Measurements from ENCODE around the gene EPAS1. TPM values are rescaled to one million over a fixed set of nuclear protein-coding genes. Genes with fewer than 3 reads are reported as not detected.

The EPAS1 gene
- total and polyA plus RNA-seq, 2 of the 8 experiments (the other 6 are each of a cell fraction or from before 2014, with no cell fraction given): 2.0 to 4.9 TPM

DNA sequence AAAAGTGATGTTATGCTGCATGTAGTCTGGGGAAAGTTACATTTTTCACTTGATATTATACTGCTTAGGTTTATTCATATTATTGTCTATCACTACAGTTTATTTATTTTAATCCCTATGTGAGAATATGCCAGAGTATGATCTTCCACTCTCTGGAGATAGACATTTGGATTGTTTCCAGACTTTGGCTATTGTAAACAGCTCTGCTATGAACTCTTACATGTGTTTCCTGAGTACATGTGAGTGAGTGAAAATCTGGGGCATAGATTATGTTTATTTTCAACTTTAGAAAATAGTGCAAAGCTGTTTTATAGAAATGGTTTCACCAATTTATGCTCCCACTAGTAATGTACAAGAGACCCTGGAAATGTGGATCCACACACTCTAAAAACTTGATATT is 49.0 kb upstream of the EPAS1 start:
- Histone ChIP-seq H3K4ac (replicated peaks; ENCODE audit: insufficient read length, low read depth, low read length) (no peak overlapping the region), H4K91ac (replicated peaks; ENCODE audit: insufficient read length, low read length) (no peak overlapping the region), H3K18ac (ENCODE audit: extremely low read depth, low read length) (no peak overlapping the region), H2BK120ac (replicated peaks; ENCODE audit: low read depth, low read length) (no peak overlapping the region), H3K27me3 (replicated peaks in 1 of 4; ENCODE audit: control insufficient read depth in 3 of 4, extremely low read depth in 1 of 4, insufficient read depth in 3 of 4, low read length in 3 of 4) (no peaks in the 10 kb centered on the region), H3K36me3 (ENCODE audit: control insufficient read depth in 2 of 4, insufficient read depth in 4 of 4, low read length in 3 of 4) (no peaks in the 10 kb centered on the region), H3K4me2 (ENCODE audit: insufficient read depth in 1 of 2, low read depth in 2 of 2, low read length in 2 of 2) (no peak overlapping the region), H3K9me3 (ENCODE audit: insufficient read depth in 2 of 2, low read depth in 1 of 2, low read length in 1 of 2) (no peaks in the 10 kb centered on the region), H3K79me2 (ENCODE audit: control insufficient read depth in 1 of 2, insufficient read depth in 2 of 2, low read length in 2 of 2) (no peaks in the 10 kb centered on the region), H3K14ac (ENCODE audit: insufficient read length) (no peak overlapping the region), H3K79me1 (ENCODE audit: low read depth, low read length) (no peaks in the 10 kb centered on the region), H3K23ac (ENCODE audit: insufficient read length) (no peak overlapping the region), H4K20me1 (replicated peaks in 1 of 2; ENCODE audit: control insufficient read depth in 1 of 2, insufficient read depth in 2 of 2, low read length in 2 of 2) (no peaks in the 10 kb centered on the region), H2AK5ac (ENCODE audit: low read depth, low read length) (no peak overlapping the region), H4K8ac (ENCODE audit: extremely low read depth, insufficient read depth, low read length) (no peak overlapping the region), H2BK5ac (ENCODE audit: low read depth, low read length) (no peak overlapping the region), H3K4me1 (replicated peaks in 1 of 4; ENCODE audit: control insufficient read depth in 3 of 4, insufficient read depth in 4 of 4, low read length in 3 of 4) (no peaks in the 10 kb centered on the region), H4K5ac (ENCODE audit: insufficient read length, low read depth, low read length) (no peak overlapping the region), H2BK15ac (ENCODE audit: low read length) (no peak overlapping the region), H3K23me2 (ENCODE audit: low read depth, low read length) (no peaks in the 10 kb centered on the region), H2BK20ac (ENCODE audit: low read length) (no peak overlapping the region), H3K27ac (ENCODE audit: low read depth, low read length) (no peak overlapping the region), H3K4me3 (ENCODE audit: extremely low read depth in 1 of 4, insufficient read depth in 2 of 4, low read depth in 3 of 4, low read length in 4 of 4) (no peak overlapping the region), H2AFZ (ENCODE audit: low read length) (no peak overlapping the region), H3K9ac (replicated peaks in 1 of 4; ENCODE audit: extremely low read depth in 1 of 4, low read depth in 3 of 4, low read length in 3 of 4) (no peak overlapping the region), H2BK12ac (ENCODE audit: low read depth, low read length) (no peak overlapping the region), H3K56ac (replicated peaks; ENCODE audit: insufficient read length, low read depth, low read length) (no peak overlapping the region)
- no peak for TF ChIP-seq POLR2AphosphoS5 (IDR thresholded peaks at IDR 0.05; ENCODE audit: low read depth, low read length)
- no peak for TF ChIP-seq JUND (IDR thresholded peaks at IDR 0.05; ENCODE audit: low read length)
- no peak for TF ChIP-seq GTF2F1 (IDR thresholded peaks at IDR 0.05; ENCODE audit: borderline replicate concordance, low read depth, low read length)
- TF ChIP-seq SP4 (IDR thresholded peaks at IDR 0.05; ENCODE audit: low read length): no peak
- no peak for TF ChIP-seq RBBP5 (IDR thresholded peaks at IDR 0.05; ENCODE audit: borderline replicate concordance, low read depth, low read length)
- no peak for TF ChIP-seq RFX5 (IDR thresholded peaks at IDR 0.05; ENCODE audit: borderline replicate concordance, low read depth, low read length)
- TF ChIP-seq TEAD4 (IDR thresholded peaks at IDR 0.05; ENCODE audit: low read depth, low read length): no peak
- no peak for TF ChIP-seq CBX5 (IDR thresholded peaks at IDR 0.05; ENCODE audit: low read depth, low read length)
- TF ChIP-seq, protein P1, sequence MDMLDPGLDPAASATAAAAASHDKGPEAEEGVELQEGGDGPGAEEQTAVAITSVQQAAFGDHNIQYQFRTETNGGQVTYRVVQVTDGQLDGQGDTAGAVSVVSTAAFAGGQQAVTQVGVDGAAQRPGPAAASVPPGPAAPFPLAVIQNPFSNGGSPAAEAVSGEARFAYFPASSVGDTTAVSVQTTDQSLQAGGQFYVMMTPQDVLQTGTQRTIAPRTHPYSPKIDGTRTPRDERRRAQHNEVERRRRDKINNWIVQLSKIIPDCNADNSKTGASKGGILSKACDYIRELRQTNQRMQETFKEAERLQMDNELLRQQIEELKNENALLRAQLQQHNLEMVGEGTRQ (IDR thresholded peaks at IDR 0.05; ENCODE audit: low read length): no peak
- no peak for TF ChIP-seq KDM1A (IDR thresholded peaks at IDR 0.05; ENCODE audit: borderline replicate concordance, low read length)
- no peak for TF ChIP-seq RXRA (IDR thresholded peaks at IDR 0.05; ENCODE audit: insufficient read depth, low read depth, low read length)
- TF ChIP-seq, protein P2, sequence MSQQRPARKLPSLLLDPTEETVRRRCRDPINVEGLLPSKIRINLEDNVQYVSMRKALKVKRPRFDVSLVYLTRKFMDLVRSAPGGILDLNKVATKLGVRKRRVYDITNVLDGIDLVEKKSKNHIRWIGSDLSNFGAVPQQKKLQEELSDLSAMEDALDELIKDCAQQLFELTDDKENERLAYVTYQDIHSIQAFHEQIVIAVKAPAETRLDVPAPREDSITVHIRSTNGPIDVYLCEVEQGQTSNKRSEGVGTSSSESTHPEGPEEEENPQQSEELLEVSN (IDR thresholded peaks at IDR 0.05): no peak
- no peak for TF ChIP-seq TAF1 (IDR thresholded peaks at IDR 0.05; ENCODE audit: low read depth, low read length)
- CTCF ChIA-PET (ENCODE audit: partially characterized antibody): interaction anchor here (0.5 to 1.6 kb wide), 3 partner anchors 29 to 63 kb away, joined by 3 to 4 read pairs (median 3); no protein-coding TSS in a partner anchor
- FAIRE-seq: no peak
- no peak for DNase-seq (ENCODE audit: low read depth in 1 of 2, low spot score in 2 of 2)
- POLR2A ChIA-PET (ENCODE audit: partially characterized antibody): no interaction called here
